DMS153 treated with DMSO at 0.1 percent for 48 hours (cell line): ENCODE data around the gene RNF181.
A peak's percentile ranks its signal among the peaks of the same experiment; 100 is the strongest.
"Not testable (repeated sequence)": the region's sequence is repeated elsewhere in the genome, so short reads cannot be mapped to it uniquely, and the experiment has no call there.

Experiments
- DNase-seq: peaks from one replicate; lab custom pipeline; 2025; ENCODE audit not compliant: unreplicated experiment; lab: John Stamatoyannopoulos, UW

The RNF181 gene

DNA sequence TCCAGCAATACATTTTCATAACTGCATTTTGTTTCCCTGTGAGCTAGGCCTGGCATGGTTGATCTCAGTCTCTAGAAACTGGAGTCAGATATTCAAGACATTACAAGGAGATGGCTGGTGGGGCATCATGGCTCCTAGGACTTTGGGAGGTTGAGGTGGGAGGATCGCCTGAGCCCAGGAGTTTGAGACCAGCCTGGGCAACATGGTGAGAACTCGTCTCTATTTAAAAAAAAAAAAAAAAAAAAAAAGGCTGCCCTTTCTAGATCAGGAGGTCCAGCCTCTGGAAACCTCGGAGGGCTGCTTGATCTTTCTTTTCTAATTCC is 18.5 kb upstream of the RNF181 start:
- DNase-seq, result no peak

DNA sequence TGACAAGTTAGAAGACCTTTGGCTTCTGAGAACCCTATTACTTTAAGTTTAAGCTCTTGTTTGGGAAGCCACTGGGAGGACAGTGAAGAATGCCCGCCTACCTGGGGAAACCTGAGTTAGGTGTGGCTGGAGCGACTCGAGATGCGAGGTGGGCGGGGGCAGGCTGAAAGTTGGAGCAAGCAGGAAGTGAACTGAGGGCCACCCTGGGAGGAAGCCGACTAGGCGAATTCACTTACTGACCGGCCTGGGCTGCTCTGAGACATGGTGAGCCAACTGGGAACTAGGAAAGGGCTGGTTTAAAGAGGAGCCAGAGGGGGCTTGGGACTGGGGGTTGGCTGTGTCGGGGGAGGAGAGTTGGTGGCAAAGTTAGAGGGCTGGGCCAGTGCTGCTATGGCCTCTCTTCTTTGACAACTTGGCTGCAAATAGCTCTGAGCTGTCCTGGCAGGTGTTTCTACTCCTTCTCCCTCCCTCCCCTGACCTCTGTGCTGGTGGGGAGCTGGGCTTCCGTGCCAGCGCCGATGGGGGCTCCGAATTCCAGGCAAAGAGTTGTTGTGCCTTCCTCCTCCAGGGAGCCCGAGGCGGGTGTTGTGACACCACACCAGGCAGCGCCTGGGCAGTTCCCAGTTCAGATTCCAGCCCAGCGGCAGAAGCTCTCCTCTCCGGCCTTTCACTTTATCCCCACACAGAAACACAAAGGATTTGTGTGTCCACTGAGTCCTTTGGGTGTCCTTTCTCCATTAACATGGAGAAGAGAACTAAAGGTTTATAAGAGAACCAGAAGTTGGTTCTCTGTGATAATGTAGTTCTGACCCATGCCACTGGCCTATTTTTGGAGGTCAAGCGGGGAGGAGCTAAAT is 17.9 kb upstream of the RNF181 start, which contains the start of gene VAMP8:
Gene VAMP8, plus strand, starts transcription at position 201 of the 857 bp plus-strand sequence. Its CDS starts 61 bp downstream, at position 262.
- peak; percentile 36 for DNase-seq

GRCh38 chr2:85578243-85579180 is 17.0 kb upstream of the RNF181 start:
- DNase-seq, result no peak

DNA sequence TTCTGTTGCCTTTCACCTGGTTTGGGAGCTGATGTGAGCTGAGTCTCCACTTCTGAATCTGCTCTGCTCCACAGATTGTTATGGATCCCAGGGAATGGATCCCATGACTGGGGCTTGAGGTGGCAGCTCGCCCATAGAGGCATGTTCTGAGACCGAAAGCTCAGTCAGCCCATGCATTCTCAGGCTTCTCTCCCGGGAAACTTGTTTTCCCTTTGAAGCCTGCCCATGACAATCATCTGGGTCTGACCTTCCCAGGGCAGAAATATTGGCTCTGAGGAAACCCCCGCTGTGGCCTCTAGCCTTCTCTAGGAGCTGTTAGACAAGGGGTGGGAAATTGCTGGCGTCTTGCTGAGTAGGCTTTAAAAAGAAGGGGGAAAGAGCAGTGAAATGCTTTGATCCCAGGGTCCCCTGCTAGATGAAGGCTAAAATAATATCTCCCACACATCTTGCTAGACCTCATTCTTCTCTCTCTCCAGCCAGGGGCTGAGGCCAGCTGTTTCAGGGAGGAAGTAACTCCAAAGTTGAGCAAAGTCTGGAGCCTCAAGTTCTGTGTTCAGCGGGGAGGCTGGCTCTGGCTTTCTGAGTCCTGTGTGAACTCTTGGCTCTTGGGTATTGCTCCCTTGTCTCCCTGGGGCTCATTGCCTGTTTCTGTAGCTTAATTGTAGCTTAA is 16.1 kb upstream of the RNF181 start:
- no peak for DNase-seq

DNA sequence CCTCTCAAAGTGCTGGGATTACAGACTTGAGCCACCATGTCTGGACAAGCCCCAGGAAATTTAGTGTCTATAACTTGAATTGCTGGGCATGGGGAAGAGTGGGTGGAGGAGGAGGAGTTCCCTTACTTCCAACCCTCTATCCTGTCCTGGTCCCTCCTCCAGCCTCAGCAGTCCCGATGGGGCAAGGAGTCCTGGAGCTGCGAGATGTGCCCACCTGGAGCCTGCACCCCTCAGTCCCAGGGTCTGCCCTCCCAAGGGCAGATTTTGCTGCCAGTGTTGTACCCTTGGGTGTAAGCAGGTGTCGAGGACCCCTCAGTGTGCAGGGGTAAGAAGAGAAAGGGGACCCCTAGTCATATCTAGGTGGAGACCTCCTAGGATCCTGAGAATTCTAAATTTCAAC is 15.3 kb upstream of the RNF181 start:
- DNase-seq, result no peak

GRCh38 chr2:85582492-85582891 is 13.1 kb upstream of the RNF181 start:
- DNase-seq, result no peak

- DNase-seq, result no peak
These were observed 11.7 kb upstream of the RNF181 start for GRCh38 chr2:85583667-85584353.

DNA sequence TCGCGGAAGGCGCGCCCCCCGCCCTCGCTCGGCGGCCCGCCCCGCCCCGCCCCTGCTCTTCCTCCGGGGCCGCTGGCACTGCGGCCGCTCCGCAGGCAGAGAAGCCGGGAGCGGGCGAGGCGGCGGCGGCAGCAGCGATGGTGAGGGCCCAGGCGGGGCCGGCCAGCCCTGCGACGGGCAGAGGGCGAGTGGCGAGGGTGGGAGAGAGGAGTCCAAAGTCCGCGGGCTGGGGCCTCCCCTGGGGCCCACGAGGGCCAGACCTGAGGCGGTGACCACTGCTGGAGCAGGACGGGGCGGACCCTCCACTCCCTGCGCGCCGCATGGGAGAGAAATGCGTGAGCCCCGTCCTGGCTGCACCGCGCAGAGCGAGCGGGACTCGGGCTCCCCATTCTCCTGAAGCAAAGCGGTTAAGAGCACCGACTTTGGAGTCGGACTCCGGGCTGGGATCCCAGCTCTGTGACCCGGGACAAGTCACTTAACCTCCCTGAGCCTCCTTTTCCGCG is 11.1 kb upstream of the RNF181 start, which contains the start of gene VAMP5:
Gene VAMP5, plus strand, starts transcription at position 78 of the 503 bp plus-strand sequence. Its CDS starts 60 bp downstream, at position 138.
- DNase-seq, result no peak

- DNase-seq, result no peak
These were observed 10.4 kb upstream of the RNF181 start for GRCh38 chr2:85584857-85585780.

GRCh38 chr2:85585781-85586105 is 9.8 kb upstream of the RNF181 start:
- DNase-seq, result no peak

GRCh38 chr2:85588236-85588635 is 7.3 kb upstream of the RNF181 start:
- DNase-seq, result no peak

GRCh38 chr2:85588645-85589044 is 6.9 kb upstream of the RNF181 start:
- DNase-seq, result no peak

DNA sequence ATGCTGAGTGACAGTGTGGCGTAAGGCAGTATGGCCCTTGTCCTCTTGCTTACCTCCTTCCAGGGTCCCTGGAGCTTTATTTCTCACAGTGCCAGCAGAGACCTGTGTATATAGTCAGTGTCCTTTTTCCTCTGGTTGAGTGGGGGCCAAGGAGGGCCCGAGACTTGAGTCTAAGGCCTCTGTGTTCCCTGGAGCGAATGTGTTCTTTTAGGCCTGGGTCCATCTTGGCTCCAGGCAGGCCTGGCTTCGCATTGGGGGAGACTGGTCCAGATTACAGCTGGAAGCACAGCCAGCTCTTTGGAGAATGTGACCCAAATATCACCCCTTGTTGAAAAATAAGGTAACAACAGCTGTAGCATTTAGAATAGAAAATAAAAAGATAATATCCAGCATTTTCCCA is 6.4 kb upstream of the RNF181 start:
- DNase-seq, result no peak

- peak; percentile 11 for DNase-seq
These were observed 5.4 kb upstream of the RNF181 start for GRCh38 chr2:85589982-85590791.

- no peak for DNase-seq
These were observed 4.6 kb upstream of the RNF181 start for GRCh38 chr2:85590950-85591349.

DNA sequence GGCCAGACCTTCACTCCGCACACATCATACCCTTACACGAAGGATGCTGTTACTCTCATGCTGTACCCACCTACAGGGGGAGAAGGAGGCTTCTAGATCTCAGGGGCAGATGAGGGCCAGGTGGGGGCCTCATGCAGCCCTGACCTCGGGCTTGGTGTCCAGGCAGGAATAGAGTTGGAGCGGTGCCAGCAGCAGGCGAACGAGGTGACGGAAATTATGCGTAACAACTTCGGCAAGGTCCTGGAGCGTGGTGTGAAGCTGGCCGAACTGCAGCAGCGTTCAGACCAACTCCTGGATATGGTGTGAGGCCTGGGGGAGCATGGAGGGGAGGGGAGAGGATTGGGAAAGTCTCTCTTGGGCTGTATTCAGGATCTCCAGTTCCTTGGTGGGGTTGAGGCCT is 4.0 kb upstream of the RNF181 start:
- no peak for DNase-seq

DNA sequence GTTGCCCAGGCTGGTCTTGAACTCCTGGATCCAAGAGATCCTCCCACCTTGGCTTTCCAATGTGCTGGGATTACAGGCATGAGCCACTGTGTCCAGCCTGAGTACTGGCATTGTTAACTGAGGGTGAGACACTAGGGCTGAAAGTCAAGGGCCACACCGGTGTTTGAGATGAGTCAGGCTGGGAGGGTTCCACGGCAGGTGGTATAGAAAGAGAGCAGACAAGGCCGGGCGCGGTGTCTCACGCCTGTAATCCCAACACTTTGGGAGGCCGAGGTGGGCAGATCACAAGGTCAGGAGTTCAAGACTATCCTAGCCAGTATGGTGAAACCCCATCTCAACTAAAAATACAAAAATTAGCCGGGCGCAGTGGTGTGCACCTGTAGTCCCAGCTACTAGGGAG is 3.2 kb upstream of the RNF181 start:
- not testable (repeated sequence) for DNase-seq

GRCh38 chr2:85593023-85593422 is 2.5 kb upstream of the RNF181 start:
- no peak for DNase-seq
